Pancreas (tissue), 10 donors: ENCODE data around the gene BBIP1. TPM values are rescaled to one million over a fixed set of nuclear protein-coding genes. Genes with fewer than 3 reads are reported as not detected.

ENCODE experiments used
- ATAC-seq, 4 donors: fragments of 200-7000 bp; cut with Tn5 transposase; one replicate each; pipeline versions ENCODE4 v1.8.0 to v1.9.1; 2020; ENCODE audit warnings: mild to moderate bottlenecking in 4 of 4, moderate library complexity in 4 of 4
- DNase-seq, 6 donors: peaks; one replicate each; pipeline ENCODE4 v3.0.0-alpha.2; 2020
- FAIRE-seq: peaks from 2 replicates; lab custom pipeline; 2012; peaks lifted over from hg19 to GRCh38; lab: Jason Lieb, UNC
- H3K27ac ChIP-seq, 4 donors: fragments of 200-600 bp; sonication (generic); 1 replicate in 3 of 4; 2 replicates in 1 of 4; pipeline versions ENCODE4 v1.5.0 to v1.8.0; 2020
- H3K27me3 ChIP-seq, 4 donors: fragments of 200-600 bp; one replicate each; pipeline ENCODE4 v1.8.0; 2021
- H3K36me3 ChIP-seq, 3 donors: fragments of 200-600 bp; sonication (generic) in 1 of 3; one replicate each; pipeline versions ENCODE4 v1.5.0 to v1.8.0; 2020 to 2021
- H3K4me1 ChIP-seq, 3 donors: fragments of 200-600 bp; one replicate each; pipeline ENCODE4 v1.8.0; 2021
- H3K4me3 ChIP-seq, 4 donors: fragments of 200-600 bp; sonication (generic) in 2 of 4; one replicate each; pipeline versions ENCODE4 v1.5.0 to v1.8.0; 2020 to 2021
- H3K9me3 ChIP-seq, 4 donors: fragments of 200-600 bp; one replicate each; pipeline ENCODE4 v1.8.0; 2021
- WGBS, 2 donors: extraction: QIAGEN DNeasy Blood & Tissue Kit; methylation state at CpG; one replicate each; pipeline ENCODE4 v1.1.7; 2013; 5-methylcytosine and 5-hydroxymethylcytosine counted together
- intact Hi-C, 3 donors: fragments of 100-400 bp; cut with DNase I; formaldehyde crosslinking; loops; one replicate each; pipeline versions ENCODE4 v1.11.1 to v1.14.2; 2022
- polyA plus RNA-seq, 2 donors: library from polyadenylated mRNA; stranded (reverse); fragments of 200-250 nt; gene quantifications; one replicate each; pipeline ENCODE4 v1.2.3, GENCODE V29; 2013
- total RNA-seq, 6 donors: library from RNA; stranded (reverse); fragmentation: NEBNext Ultra II Directional in 4 of 6; extraction: Animal tissue kit (Norgen Biotek cat#: 25700) in 4 of 6; gene quantifications; one replicate each; pipeline versions ENCODE4 v1.2.1 to v1.2.4, GENCODE V29; 2021 to 2023
- TF ChIP-seq, protein P1 (sequence below), 4 donors: fragments of 200-600 bp; sonication (generic) in 3 of 4; IDR thresholded peaks; one replicate each; pipeline versions ENCODE4 v1.5.0 to v1.8.0; 2021; ENCODE audit warnings: antibody characterized with exemption in 4 of 4
- donor health status: healthy with polysubstance abuse.
- donor health status: DM: no; HTN: no; CAD: no; lungs with moderate emphysema.
- donor health status: DM: no; HTN: no; CAD: no.
- donor health status: control.
- donor health status: control.
- donor health status: Bipolar disorder and iron deficiency.
- donor health status: DM: yes; HTN: yes; CAD: no.
- donor health status: DM: no; HTN: no; CAD: no.
- donor health status: DM: no; HTN: no; CAD: no.
- donor health status: DM: yes; HTN: yes; CAD: no.

The BBIP1 gene
- total and polyA plus RNA-seq, 8 donors: 4.2 to 21.1 (median 8.4) TPM

DNA sequence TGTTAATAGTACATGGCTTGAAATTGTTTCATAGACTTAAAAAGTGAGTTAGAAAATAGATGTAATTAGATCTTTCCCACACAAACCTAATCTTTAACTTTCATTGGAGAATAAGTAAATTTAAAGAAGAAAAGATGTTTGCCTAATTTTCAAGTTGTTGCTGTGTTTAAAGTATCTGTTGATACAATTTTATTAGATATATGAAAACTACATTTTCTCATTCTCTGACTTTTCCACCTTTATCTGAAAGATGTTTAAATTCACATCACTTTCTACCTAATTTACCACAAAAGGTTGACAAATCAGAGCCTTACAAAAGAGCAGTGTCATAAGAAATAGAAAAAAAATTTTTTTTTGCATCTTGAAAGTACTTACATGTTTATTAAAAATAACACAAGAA, 46.2 kb upstream of the BBIP1 start:
- Histone ChIP-seq H3K27ac (no peak overlapping the region), H3K36me3 (no peaks in the 10 kb centered on the region), H3K4me1 (peaks cover 8 to 29% (median 22%) of the 10 kb centered on the region in 3 donors), H3K27me3 (no peaks in the 10 kb centered on the region), H3K9me3 (no peaks in the 10 kb centered on the region), H3K4me3 (no peak overlapping the region)
- TF ChIP-seq, protein P1, sequence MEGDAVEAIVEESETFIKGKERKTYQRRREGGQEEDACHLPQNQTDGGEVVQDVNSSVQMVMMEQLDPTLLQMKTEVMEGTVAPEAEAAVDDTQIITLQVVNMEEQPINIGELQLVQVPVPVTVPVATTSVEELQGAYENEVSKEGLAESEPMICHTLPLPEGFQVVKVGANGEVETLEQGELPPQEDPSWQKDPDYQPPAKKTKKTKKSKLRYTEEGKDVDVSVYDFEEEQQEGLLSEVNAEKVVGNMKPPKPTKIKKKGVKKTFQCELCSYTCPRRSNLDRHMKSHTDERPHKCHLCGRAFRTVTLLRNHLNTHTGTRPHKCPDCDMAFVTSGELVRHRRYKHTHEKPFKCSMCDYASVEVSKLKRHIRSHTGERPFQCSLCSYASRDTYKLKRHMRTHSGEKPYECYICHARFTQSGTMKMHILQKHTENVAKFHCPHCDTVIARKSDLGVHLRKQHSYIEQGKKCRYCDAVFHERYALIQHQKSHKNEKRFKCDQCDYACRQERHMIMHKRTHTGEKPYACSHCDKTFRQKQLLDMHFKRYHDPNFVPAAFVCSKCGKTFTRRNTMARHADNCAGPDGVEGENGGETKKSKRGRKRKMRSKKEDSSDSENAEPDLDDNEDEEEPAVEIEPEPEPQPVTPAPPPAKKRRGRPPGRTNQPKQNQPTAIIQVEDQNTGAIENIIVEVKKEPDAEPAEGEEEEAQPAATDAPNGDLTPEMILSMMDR (IDR thresholded peaks at IDR 0.05): no peak
- FAIRE-seq (no peak), DNase-seq (no peak), ATAC-seq (no peak)
- intact Hi-C loops: no loop called here

DNA sequence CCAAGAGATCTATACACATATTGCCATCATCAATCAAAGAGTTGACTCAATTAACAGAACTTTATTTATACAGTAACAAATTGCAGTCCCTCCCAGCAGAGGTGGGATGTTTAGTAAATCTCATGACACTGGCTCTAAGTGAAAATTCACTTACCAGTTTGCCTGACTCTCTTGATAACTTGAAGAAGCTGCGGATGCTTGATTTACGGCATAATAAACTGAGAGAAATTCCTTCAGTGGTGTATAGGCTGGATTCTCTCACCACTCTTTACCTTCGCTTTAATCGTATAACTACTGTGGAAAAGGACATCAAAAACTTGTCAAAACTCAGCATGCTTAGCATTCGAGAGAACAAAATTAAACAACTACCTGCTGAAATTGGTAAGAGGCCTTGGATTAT, 45.7 kb upstream of the BBIP1 start:
- TF ChIP-seq, protein P1 (IDR thresholded peaks at IDR 0.05): no peak
- no peaks in the 10 kb centered on the region for H3K27me3 ChIP-seq
- intact Hi-C loops: no loop called here
- no peaks in the 10 kb centered on the region for H3K36me3 ChIP-seq
- 94 to 95% methylated on average over 5 of the region's 5 CpGs for WGBS, 2 donors
- no peak for ATAC-seq
- no peak for FAIRE-seq
- no peaks in the 10 kb centered on the region for H3K9me3 ChIP-seq
- H3K4me3 ChIP-seq: no peak overlapping the region
- H3K27ac ChIP-seq: no peak overlapping the region
- H3K4me1 ChIP-seq: peaks cover 13 to 34% (median 24%) of the 10 kb centered on the region in 3 donors
- DNase-seq: no peak

DNA sequence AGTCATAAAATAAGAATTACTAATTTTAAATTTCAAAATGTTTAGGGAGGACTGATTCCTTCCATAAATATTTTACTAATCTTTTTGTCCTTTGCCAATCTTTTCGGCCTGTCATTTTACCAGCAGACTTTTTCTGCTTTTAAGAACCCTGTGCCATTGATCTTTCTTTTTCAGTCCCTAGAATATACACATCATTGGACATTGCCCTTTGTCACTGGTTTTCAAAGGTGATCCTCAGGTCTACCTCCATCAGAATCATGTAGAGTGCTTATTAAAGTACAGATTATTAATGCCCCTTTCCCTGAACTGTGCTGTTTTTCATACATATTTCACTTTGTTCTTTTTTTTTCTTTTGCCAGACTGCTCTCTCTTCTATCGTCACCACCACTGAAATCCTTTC, 44.2 kb upstream of the BBIP1 start:
- FAIRE-seq (no peak), ATAC-seq (no peak), DNase-seq (no peak)
- H3K36me3 ChIP-seq: no peaks in the 10 kb centered on the region
- H3K27me3 ChIP-seq: no peaks in the 10 kb centered on the region
- no peak overlapping the region for H3K4me3 ChIP-seq
- H3K27ac ChIP-seq: no peak overlapping the region
- 31 to 35% methylated on average over 2 of the region's 2 CpGs for WGBS, 2 donors
- H3K9me3 ChIP-seq: no peaks in the 10 kb centered on the region
- intact Hi-C loops: no loop called here
- peaks cover 17 to 44% (median 31%) of the 10 kb centered on the region in 3 donors for H3K4me1 ChIP-seq
- TF ChIP-seq, protein P1 (IDR thresholded peaks at IDR 0.05): no peak

DNA sequence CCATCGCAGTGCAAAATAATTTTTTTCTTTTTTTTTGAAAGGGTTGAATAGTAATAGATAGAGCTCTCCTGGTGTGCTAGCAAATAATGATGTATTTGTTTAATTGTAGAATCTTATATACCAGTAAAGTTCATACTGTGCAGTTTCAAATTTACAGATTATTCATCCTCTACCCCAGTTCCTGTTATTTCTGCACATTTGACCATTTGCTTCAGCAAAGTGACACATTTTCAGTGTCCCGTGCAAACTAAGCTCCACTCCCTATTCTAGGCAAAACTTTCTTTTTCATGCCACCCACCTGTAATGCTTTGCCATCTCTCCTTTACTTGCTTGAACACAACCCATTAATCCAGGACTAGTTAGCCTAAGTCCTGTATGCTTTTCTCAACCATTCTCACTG, 43.5 kb upstream of the BBIP1 start:
- TF ChIP-seq, protein P1 (IDR thresholded peaks at IDR 0.05): no peak
- intact Hi-C loops: no loop called here

DNA sequence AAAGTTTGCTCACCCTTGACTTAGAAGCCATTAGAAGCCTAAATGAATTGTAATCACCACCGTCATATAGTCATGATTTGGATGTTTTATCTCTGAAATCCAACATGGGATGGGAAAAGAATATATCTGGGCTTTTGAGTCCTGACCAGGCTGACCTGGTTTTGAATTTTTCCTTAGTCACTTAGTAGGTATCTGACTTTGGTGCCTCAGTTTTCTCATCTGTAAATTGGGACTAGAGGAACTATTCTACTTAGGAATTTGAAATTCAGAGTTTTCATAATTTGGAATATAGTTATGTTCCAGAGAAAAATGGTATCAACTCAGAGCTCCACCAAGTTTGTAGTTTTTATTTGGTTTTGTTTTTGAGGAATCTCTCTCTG, 41.3 kb upstream of the BBIP1 start:
- no peak overlapping the region for H3K27ac ChIP-seq
- WGBS, 2 donors: 97% methylated on average over 1 of the region's 1 CpG
- DNase-seq (no peak), ATAC-seq (no peak), FAIRE-seq (no peak)
- H3K4me1 ChIP-seq: peaks cover 17 to 42% (median 23%) of the 10 kb centered on the region in 3 donors
- no peaks in the 10 kb centered on the region for H3K9me3 ChIP-seq
- TF ChIP-seq, protein P1 (IDR thresholded peaks at IDR 0.05): no peak
- H3K27me3 ChIP-seq: no peaks in the 10 kb centered on the region
- no peaks in the 10 kb centered on the region for H3K36me3 ChIP-seq
- intact Hi-C loops: no loop called here
- H3K4me3 ChIP-seq: no peak overlapping the region

More for the DNA sequence above, 43.5 kb upstream of the BBIP1 start:
- H3K4me1 ChIP-seq: peaks cover 17 to 44% (median 31%) of the 10 kb centered on the region in 3 donors
- H3K27ac ChIP-seq: no peak overlapping the region
- no peak for FAIRE-seq
- 72 to 79% methylated on average over 2 of the region's 2 CpGs for WGBS, 2 donors
- no peak for ATAC-seq
- no peaks in the 10 kb centered on the region for H3K27me3 ChIP-seq
- H3K4me3 ChIP-seq: no peak overlapping the region
- no peaks in the 10 kb centered on the region for H3K9me3 ChIP-seq
- H3K36me3 ChIP-seq: no peaks in the 10 kb centered on the region
- DNase-seq: no peak
